IPS DF 19.7 (cell line): ENCODE measurements around the gene KAZN.
"Not testable (repeated sequence)": the region's sequence is repeated elsewhere in the genome, so short reads cannot be mapped to it uniquely, and the experiment has no call there.

ENCODE experiments used
- DNase-seq: peaks from one replicate; pipeline ENCODE4 v3.0.0-alpha.2; 2013; ENCODE audit warnings: low read depth, low spot score

Gene KAZN

GRCh38 chr1:15135604-15136003, 537.1 kb downstream of the KAZN start:
- not testable (repeated sequence) for DNase-seq

- DNase-seq: no peak
Measured at GRCh38 chr1:15137809-15138208, 539.3 kb downstream of the KAZN start.

DNA sequence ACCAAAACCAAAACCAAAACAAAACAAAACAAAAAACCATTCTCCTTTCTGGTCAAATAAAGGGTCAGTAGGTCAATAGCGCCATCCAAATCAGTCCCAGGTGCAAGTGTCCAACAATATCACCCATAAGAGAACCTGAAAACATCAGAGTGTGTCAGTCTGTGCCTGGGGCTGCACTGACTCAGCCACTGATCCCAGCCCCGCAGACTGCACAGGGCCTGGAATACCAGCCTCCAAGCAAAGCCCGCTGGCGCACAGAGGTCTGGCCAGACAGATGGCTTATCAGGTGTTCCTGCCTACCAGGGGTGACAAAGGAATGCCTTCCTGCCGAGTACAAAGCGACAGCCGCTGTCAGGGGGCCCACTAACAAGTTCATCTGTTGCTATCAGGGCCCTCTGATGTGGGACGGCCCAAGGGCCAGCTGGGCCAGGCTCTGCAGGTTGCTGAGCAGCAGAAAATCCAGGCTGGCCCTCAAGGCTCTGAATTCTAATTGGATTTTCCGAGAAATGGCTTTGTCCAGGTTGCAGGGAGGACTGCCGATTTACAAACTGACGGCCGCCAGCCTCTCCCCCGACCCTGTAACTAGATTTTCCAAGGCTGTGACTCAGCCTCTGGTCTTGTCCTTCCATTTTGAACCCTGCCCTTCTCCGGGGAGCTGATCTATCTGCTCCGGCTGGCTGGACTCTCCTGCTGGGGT, 541.3 kb downstream of the KAZN start:
- DNase-seq: no peak

DNA sequence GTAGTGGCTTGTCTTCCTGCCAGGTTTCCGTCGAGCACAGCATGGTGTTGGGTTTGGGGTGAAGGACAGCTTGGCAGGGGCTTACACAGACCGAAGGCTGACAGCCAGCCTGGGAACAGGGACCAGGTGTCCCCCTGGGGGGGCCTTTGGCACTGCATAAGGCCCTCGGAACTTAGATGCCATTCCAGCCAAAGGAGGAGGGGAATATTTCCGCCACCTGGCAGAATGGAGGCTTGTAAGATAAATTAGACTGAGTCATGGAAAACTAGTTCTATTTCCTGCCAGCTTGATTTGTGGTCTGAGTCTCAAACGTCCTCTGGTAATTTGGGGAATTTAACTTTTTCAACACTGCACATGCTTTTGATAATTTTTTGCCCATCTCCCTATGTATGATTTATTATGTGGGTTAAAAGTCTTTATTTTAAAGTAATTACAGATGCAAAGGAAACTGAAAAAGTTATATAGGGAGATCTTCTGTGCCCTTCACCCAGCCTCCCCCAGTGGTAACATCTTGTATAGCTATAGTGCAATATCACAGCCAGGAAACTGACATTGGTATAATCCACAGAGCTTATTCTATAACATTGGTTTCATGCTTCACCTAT, 543.6 kb downstream of the KAZN start:
- DNase-seq: no peak

- no peak for DNase-seq
Measured at GRCh38 chr1:15145327-15145726, 546.8 kb downstream of the KAZN start.

- DNase-seq: no peak
Measured at GRCh38 chr1:15146142-15146680, 547.7 kb downstream of the KAZN start.

DNA sequence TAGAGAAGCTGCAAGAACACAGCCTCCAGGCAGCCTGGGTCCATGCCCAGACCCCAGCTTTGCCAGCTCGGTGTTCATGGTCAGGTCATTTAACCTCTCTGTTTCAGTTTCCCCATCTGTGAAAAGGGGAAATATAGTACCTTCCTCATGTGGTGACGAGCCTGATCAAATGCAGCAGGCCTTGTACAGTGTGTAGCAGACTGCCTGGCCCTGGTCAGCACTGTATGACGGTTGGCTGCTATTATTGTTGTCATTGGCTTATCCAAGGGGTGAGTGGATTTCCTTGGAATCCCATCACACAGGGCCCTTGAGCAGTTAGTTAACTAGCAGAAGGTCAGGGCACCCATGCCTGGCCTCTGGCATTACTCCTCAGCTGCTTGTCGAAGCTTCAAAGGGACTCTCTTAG, 548.5 kb downstream of the KAZN start:
- no peak for DNase-seq

- no peak for DNase-seq
Measured at GRCh38 chr1:15148004-15148403, 549.5 kb downstream of the KAZN start.

DNA sequence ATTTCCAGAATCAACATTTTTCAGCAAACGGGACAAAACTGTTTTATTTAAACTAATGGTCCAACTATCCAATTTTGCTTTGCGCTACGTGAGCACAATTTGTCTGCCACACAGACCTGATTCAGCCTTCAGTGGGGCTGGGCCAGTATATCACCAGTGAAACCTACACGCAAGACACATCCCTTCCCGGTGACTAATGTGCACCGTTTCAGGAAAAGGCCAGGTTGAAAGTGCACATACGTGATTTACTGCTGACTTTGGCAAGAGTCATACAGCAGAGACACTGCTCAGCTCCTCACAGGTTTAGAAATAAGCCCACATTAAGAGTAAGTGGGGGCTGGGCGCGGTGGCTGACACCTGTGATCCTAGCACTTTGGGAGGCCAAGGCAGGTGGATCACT, 550.0 kb downstream of the KAZN start:
- no peak for DNase-seq

GRCh38 chr1:15148941-15149340, 550.5 kb downstream of the KAZN start:
- no peak for DNase-seq

GRCh38 chr1:15150376-15150775, 551.9 kb downstream of the KAZN start:
- DNase-seq: no peak

DNA sequence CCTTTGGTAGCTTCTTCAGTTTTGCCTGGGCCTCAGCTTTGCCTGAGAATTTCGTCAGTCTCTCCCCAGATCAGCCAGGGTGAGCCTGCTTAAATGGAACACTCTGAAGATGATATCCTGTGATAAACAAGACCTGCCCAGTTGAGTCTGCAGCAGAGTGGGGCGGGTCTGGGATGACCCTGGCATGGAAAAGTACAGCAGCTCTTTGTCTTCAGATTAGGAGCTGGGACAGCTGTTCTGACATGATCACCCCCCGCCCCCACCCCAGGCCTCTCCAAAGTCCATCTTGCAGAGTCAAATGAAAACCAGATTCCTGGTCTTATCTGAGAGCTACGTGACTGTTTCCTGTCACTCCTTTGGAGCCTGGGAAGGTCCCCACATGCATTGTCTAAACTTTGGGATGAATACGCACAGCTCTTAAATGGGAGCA, 552.9 kb downstream of the KAZN start:
- DNase-seq: no peak

GRCh38 chr1:15151871-15152270, 553.4 kb downstream of the KAZN start:
- DNase-seq: no peak

- no peak for DNase-seq
Measured at GRCh38 chr1:15152318-15153183, 554.1 kb downstream of the KAZN start.

GRCh38 chr1:15153184-15153841, 554.8 kb downstream of the KAZN start, which contains the start of gene TMEM51:
Gene TMEM51 (plus strand): TSS chr1:15153747. CDS start chr1:15215088, 61,341 bp downstream.
- no peak for DNase-seq

- DNase-seq: no peak
Measured at GRCh38 chr1:15153842-15154479, 555.5 kb downstream of the KAZN start.

GRCh38 chr1:15154480-15155036, 556.1 kb downstream of the KAZN start:
- no peak for DNase-seq

- no peak for DNase-seq
Measured at GRCh38 chr1:15155191-15155590, 556.7 kb downstream of the KAZN start.

- no peak for DNase-seq
Measured at GRCh38 chr1:15155888-15156741, 557.6 kb downstream of the KAZN start.
